Transverse colon (tissue), 4 donors: Measurements from ENCODE around the gene SLC29A4. TPM values are rescaled to one million over a fixed set of nuclear protein-coding genes. Genes with fewer than 3 reads are reported as not detected.
A peak's percentile ranks its signal among the peaks of the same experiment; 100 is the strongest.
"Not testable (repeated sequence)": the region's sequence is repeated elsewhere in the genome, so short reads cannot be mapped to it uniquely, and the experiment has no call there.

ENCODE experiments used
- DNase-seq: peaks from one replicate; pipeline ENCODE4 v3.0.0-alpha.2; 2019
- H3K27ac ChIP-seq, 4 donors: fragments of 200-600 bp; sonication (generic); 2 replicates each; pipeline ENCODE4 v1.5.1; 2016 to 2018; ENCODE audit warnings: inconsistent platforms in 4 of 4
- H3K27me3 ChIP-seq: fragments of 200-600 bp; sonication (generic); 2 replicates; pipeline ENCODE4 v1.5.1; 2017; ENCODE audit warnings: inconsistent platforms
- H3K36me3 ChIP-seq, 4 donors: fragments of 200-600 bp; sonication (generic); 2 replicates each; pipeline ENCODE4 v1.5.1; 2017 to 2019; ENCODE audit warnings: inconsistent platforms in 4 of 4
- H3K4me1 ChIP-seq, 4 donors: fragments of 200-600 bp; sonication (generic); 2 replicates each; pipeline ENCODE4 v1.5.1; 2017 to 2020; ENCODE audit warnings: inconsistent platforms in 4 of 4
- H3K4me3 ChIP-seq, 4 donors: fragments of 200-600 bp; sonication (generic); 1 replicate in 1 of 4; 2 replicates in 3 of 4; pipeline versions ENCODE4 v1.5.1 to v1.6.1; 2017 to 2019; ENCODE audit warnings: inconsistent platforms in 4 of 4
- H3K9me3 ChIP-seq, 2 donors: fragments of 200-600 bp; sonication (generic); 2 replicates each; pipeline ENCODE4 v1.5.1; 2017 to 2019; ENCODE audit warnings: inconsistent platforms in 2 of 2
- CTCF ChIP-seq, 5 experiments: fragments of 200-600 bp in 3 of 5; fragments of 450-650 bp in 2 of 5; sonication (generic) in 3 of 5; IDR thresholded peaks; 1 replicate in 2 of 5; 2 replicates in 3 of 5; pipeline ENCODE4 v1.5.1; 2016 to 2017; ENCODE audit warnings: antibody characterized with exemption in 5 of 5, inconsistent platforms in 3 of 5, mild to moderate bottlenecking in 2 of 5, moderate library complexity in 1 of 5
- EP300 ChIP-seq: sonication (generic); formaldehyde crosslinking; IDR thresholded peaks from one replicate; pipeline ENCODE4 v1.6.1; 2017; ENCODE audit warnings: antibody characterized with exemption, low read depth
- POLR2A ChIP-seq: fragments of 450-650 bp; IDR thresholded peaks from one replicate; pipeline ENCODE4 v1.6.1; 2016; ENCODE audit warnings: antibody characterized with exemption, mild to moderate bottlenecking, moderate library complexity
- POLR2AphosphoS5 ChIP-seq, 3 donors: sonication (generic); formaldehyde crosslinking; IDR thresholded peaks; one replicate each; pipeline ENCODE4 v1.6.1; 2016; ENCODE audit warnings: antibody characterized with exemption in 3 of 3
- WGBS, 2 donors: methylation state at CpG; one replicate each; pipeline ENCODE4 v1.1.5; 2018; ENCODE audit warnings: low coverage in 1 of 2; 5-methylcytosine and 5-hydroxymethylcytosine counted together
- in situ Hi-C, 4 donors: fragments of 200-750 bp; cut with MboI; loops; one replicate each; pipeline versions ENCODE4 v1.15.0 to v1.15.1; 2017; ENCODE audit warnings: low sequenced_read_pairs in 3 of 4, low pct_ligation_motif_present in 1 of 4, low pct_unique_long_range_greater_than_20kb in 1 of 4
- intact Hi-C: fragments of 100-400 bp; cut with DNase I; formaldehyde crosslinking; loops from one replicate; pipeline ENCODE4 v1.15.1; 2023; ENCODE audit warnings: low total_unique reads
- total RNA-seq, 4 donors: library from RNA; depleted of rRNA; stranded (reverse); fragments of >200 nt; gene quantifications; one replicate each; pipeline ENCODE4 v1.1.0, GENCODE V29; 2016

SLC29A4 gene
- total RNA-seq, 4 donors from 2014 or later: 0.60 to 36.3 (median 2.6) TPM

GRCh38 chr7:5303591-5304505, 21.1 kb downstream of the SLC29A4 start:
- in situ Hi-C loops: no loop called here
- WGBS, 2 donors: 75 to 100% methylated on average over 1 to 33 of the region's 35 CpGs

GRCh38 chr7:5305050-5305449, 22.3 kb downstream of the SLC29A4 start:
- in situ Hi-C loops, H3K4me3 ChIP-seq, H3K9me3 ChIP-seq, H3K4me1 ChIP-seq, H3K27ac ChIP-seq, intact Hi-C loops, DNase-seq, H3K27me3 ChIP-seq: not testable (repeated sequence)
- 74% methylated on average over 5 of the region's 9 CpGs; no CpG with 5 or more reads in 1 of the 2 donors for WGBS, 2 donors
- H3K36me3 ChIP-seq: peaks cover 0 to 14% (median 3%) of the 10 kb centered on the region in 4 donors

More at GRCh38 chr7:5303591-5304505, 21.1 kb downstream of the SLC29A4 start:
- TF ChIP-seq POLR2AphosphoS5 (IDR thresholded peaks at IDR 0.05) (no peak), POLR2A (no peak), CTCF (IDR thresholded peaks at IDR 0.05) (no peak), EP300 (no peak)
- DNase-seq: no peak
- Histone ChIP-seq H3K4me3 (no peak overlapping the region), H3K27me3 (no peaks in the 10 kb centered on the region), H3K4me1 (peaks cover 0 to 6% (median 0%) of the 10 kb centered on the region in 4 donors), H3K27ac (no peak overlapping the region), H3K9me3 (no peaks in the 10 kb centered on the region), H3K36me3 (peaks cover 0 to 8% (median under 1%) of the 10 kb centered on the region in 4 donors)
- intact Hi-C loops: no loop called here

DNA sequence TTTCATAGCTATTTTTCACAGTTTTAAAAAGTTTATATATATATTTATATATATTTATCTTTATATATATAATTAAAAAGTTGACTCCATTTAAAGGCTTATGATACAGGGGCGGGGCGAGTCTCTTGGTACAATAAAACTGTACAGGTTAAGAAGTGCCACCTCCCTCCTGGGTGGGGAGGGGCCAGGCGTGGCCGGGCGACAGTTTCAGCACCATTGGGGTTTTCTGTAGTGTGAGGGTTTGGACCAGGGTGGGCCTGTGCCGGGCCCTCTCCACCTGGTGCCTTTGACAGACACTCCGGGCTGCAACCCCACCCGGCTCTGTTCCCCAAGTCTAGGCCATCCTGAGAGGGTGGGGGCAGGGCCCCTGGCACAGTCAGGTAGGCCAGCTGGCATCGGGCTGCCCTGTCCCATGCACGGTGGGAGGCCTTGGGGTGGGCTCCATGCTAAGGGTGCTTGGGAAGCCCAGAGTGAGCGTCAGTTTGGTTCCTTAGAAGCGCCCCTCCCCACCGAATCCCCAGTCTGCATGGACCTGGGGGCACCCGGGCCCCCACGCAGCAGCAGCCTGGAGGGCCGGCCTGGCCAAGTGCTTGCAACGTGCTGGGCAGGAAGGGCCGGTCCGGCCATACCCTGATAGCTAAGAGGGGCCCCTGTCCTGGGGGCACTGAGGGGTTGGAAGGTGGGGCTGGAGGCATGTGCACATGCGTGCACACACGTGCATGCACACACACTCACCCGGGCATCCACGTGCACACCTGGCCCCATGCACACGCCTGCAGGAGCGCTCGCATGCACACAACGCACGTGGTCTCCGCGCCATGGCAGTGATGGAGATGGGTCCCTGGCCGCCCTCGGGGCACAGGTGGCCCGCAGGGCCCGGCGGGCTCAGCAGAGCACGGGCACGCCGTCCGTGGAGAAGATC, 24.7 kb downstream of the SLC29A4 start:
- H3K4me3 ChIP-seq, intact Hi-C loops, H3K9me3 ChIP-seq, in situ Hi-C loops, H3K4me1 ChIP-seq, H3K27ac ChIP-seq, H3K27me3 ChIP-seq: not testable (repeated sequence)
- peaks cover 0 to 34% (median 12%) of the 10 kb centered on the region in 4 donors for H3K36me3 ChIP-seq
- WGBS, 2 donors: 77 to 78% methylated on average over 6 to 32 of the region's 39 CpGs
- peak; percentile 66 for DNase-seq

DNA sequence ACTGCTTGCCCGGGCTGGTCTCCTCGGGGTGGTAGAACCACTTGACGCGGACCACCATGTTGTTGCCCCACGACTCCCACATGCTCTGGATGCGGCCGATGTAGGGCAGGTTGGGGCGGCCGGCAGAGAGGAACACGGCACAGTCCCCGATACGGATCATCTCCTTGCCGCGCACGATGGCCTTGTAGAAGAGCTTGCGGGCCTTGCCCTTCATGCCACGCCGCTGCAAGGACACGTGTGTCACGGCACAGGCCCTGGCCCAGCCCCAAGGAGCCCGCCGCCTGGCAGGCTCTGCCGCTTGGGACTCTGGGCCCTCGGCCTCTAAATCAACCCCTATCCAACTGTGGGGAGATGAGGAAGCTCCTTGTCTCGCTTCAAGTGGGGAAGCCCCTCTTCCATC, 26.4 kb downstream of the SLC29A4 start:
- TF ChIP-seq POLR2AphosphoS5 (IDR thresholded peaks at IDR 0.05) (no peak), CTCF (IDR thresholded peaks at IDR 0.05) (no peak)
- 96% methylated on average over 25 of the region's 25 CpGs; no CpG with 5 or more reads in 1 of the 2 donors for WGBS, 2 donors
- Histone ChIP-seq H3K27ac (no peak overlapping the region), H3K4me1 (peaks cover 0 to 6% (median 0%) of the 10 kb centered on the region in 4 donors), H3K9me3 (no peaks in the 10 kb centered on the region), H3K27me3 (no peaks in the 10 kb centered on the region), H3K36me3 (peaks cover 0 to 46% (median 12%) of the 10 kb centered on the region in 4 donors), H3K4me3 (no peak overlapping the region)
- intact Hi-C loops (no loop called here), in situ Hi-C loops (no loop called here)
- DNase-seq: no peak
